ENCODE data around the gene KRTAP5-7.
"Not testable (repeated sequence)": the region's sequence is repeated elsewhere in the genome, so short reads cannot be mapped to it uniquely, and the experiment has no call there.

KRTAP5-7 gene

DNA sequence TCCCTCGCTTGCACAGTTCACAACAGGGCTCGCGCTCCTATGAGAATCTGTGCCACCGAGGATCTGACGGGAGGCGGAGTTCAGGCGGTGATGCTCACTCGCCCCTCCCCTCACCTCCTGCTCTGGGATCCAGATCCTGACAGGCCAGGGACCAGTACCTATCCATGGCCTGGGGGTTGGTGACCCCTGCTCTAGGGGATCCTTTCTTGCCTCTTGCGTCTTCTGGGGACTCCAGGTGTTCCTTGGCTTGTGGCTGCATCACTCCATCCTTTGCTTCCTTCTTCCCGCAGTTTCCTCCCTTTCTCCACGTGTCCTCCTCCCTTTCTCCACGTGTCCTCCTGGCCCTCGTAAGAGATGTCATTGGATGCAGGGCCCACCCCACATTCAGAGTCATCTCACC lies 30.6 kb upstream of the KRTAP5-7 start:
- DNase-seq, result no peak

DNA sequence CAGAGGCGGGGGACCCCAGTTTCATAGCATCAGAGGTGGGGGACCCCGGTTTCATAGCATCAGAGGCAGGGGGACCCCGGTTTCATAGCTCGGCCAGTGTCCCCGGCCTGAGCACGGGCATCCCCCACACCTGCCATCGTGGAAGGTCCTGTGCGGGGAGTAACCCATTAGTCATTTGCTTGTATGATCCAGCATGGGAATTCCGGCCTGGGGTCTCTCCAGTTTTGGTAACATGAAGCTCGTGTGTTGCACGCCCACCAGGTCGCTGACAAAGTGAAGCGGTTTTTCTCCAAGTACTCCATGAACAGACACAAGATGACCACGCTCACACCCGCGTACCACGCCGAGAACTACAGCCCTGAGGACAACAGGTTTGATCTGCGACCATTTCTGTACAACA lies 29.0 kb upstream of the KRTAP5-7 start:
- no peak for DNase-seq

DNA sequence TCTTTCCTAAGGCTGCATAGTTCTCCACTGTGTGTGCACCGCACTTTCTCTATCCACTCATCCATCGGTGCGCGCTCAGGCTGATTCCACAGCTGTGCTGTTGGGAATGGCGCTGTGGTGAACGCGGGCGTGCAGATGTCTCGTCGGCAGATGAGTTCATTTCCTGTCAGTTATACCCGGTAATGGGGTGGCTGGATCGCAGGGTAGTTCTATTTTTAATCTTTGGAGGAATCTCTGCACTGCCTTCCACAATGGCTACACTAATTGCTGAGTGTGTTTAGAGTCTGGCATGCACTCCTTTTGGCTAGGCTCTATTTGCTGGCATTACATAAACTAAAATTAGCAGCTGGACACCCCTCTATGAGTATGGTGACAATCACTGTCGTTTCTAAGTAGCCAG lies 27.9 kb upstream of the KRTAP5-7 start:
- no peak for DNase-seq

DNA sequence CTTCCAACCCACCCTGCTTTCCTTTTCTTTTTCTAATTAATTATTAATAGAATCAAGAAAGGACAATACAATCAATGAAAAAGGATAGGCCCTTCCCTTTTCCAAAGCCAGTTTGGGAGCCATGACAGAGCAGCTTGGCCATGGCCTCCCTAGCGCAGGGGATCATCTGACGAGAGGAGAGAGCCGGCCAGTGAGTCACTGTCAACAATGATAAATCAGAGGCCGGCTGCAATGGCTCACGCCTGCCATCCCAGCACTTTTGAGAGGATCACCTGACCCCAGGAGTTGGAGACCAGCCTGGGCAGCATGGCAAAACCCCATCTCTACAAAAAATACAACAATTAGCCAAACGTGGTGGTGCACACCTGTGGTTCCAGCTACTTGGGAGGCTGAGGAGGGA lies 27.5 kb upstream of the KRTAP5-7 start:
- peak; percentile 56 for DNase-seq

DNA sequence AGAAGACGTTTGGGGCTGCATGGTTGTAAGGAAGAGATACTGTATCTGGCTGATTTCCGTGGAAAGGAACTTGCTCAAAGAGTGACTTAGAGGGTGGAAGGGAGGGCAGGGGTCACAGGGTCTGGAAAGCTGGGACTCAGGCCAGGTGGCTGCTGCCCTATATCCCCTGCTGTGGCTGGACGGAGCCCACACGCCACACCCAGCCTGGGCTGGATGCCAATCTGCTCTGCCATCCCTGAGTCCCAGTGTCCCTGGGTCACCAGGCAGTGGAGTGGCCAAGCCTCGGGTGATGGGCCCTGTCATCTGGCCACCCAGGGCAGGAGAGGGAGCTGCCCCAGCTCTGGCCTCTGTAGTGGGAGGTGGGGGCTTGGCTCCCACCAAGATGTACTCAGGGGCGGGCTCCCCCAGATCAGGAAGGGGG lies 26.5 kb upstream of the KRTAP5-7 start:
- DNase-seq, result no peak

DNA sequence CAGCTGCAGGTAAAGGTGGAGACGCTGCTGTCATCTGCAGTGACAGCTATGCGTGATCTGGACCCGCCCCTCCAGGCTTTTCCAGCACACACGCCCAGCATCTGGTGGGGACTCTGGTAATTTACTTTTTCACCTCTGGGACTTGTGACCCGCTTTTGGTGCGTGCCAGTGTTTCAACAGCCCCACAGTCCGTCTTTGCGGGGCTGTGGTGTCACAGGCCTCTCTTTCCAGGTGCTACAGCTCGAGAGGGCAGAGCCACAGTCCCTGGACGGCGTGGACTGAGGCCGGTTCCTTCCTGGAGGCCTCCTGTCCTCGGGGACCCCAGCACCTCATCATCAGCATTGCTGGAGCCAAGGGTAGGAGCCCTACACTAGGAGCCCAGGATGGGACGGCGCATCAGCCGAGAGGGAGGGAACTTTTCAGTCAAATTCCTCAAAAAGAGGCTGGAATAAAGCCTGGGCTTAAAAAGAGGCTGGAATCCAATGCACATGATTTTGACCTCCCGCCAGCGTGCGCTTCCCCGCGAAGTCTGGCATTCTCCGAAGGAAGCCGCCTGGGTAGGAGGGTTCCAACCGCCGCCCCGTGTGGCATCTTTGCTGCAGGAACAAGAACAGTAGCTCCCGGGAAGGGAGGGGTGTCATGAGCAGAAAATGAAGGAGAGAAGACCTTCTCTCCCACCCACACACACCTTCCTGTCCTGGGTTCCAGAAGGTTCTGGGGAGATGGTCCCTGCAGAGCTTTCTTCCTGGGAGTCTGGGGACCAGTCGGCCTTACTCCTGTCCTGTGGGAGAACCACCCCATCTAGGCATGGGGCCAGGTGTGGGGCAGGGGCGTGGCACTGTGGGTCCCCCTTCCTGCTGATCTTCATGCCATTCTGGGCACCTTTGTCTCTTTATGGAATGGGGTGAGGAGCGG lies 25.7 kb upstream of the KRTAP5-7 start:
- DNase-seq, result no peak

DNA sequence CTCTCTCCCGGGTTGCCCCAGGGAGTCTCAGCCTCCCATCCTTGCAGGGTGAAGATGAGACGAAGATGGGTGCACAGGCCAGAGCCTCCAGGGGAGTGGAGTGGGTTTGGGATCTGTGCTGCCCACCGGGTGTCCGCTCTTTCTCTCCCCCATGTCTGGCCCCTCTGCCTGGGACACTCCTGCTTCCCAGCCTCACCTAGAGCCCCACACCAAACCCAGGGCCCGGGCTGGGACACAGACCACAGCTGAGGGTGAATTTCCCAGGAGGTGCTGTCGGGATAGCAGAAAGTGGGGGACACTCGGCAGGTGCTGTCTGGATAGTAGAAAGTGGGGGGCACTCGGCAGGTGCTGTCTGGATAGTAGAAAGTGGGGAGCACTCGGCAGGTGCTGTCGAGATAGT lies 25.0 kb upstream of the KRTAP5-7 start:
- no peak for DNase-seq

DNA sequence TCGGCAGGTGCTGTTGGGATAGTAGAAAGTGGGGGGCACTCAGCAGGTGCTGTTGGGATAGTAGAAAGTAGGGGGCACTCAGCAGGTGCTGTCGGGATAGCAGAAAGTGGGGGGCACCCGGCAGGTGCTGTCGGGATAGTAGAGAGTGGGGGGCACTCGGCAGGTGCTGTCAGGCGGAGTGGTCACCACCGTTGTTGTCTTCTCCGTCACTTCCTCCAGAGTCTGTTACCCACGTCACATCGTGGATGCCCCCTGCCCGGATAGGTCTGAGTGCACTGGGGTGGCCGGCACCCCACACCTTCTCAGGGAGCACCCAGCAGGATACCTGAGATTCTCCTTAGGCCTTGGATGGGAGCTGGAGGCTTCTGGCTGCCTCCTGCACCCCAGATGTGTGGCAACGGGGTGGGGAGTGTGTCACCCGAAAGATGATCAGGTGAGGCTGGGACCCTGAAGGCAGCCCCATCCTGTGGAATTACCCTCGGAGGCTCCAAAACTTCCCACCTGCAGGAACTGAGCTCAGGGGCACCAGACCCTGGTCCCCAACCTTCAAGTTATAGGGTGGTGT lies 24.1 kb upstream of the KRTAP5-7 start:
- no peak for DNase-seq

DNA sequence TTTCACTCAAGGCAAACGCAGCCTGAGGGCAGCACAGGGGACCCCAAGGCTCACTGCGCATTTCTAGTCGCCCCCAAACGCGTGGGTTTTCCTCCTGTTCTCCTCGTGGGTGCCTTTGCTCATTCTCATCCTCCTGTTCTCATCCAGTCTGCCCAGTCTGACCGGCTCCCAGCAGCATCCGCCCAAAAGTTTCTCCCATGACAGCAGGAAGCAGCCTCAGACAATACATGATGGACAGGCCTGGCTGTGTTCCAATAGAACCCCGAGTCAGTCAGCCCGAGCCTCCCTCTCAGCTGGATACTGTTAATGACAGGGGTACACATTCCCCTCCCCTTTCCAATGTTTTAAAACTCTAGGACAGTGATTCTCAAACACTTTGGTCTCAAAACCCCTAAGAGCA lies 22.5 kb upstream of the KRTAP5-7 start:
- no peak for DNase-seq

DNA sequence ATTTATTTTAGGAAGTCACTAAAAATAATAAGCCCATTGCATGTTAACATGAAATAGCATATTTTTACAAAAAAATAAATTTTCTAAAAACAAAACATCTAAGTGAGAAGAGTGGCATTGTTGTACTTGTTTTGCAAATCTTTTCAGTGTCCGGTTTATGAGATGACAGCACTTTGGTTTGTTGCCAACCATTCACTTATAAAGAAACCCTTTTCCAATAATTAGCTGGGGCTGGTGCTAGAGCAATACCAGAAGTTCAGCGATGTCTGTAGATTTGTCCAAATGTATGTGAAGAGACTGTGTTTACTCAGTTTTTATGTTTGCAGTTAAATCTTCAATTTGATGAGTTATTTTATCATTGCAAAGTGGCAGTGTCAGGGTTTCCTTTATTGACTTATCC lies 22.1 kb upstream of the KRTAP5-7 start:
- no peak for DNase-seq

DNA sequence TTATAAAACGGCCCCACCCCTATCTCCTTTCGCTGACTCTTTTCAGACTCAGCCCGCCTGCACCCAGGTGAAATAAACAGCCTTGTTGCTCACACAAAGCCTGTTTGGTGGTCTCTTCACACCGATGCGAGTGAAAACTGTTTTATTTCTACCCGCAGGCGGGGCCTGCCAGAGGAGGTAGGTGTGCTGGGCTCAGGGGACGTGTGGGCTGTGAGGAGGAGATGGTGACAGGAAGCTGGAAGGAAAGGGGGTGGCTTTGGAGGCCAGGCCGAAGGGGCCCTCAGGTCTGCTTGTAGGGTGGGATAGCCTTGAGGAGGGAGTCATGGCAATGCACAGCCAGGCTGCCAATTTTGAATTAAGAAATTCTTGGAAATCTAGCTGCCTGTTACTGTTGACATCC lies 21.3 kb upstream of the KRTAP5-7 start:
- DNase-seq, result no peak

DNA sequence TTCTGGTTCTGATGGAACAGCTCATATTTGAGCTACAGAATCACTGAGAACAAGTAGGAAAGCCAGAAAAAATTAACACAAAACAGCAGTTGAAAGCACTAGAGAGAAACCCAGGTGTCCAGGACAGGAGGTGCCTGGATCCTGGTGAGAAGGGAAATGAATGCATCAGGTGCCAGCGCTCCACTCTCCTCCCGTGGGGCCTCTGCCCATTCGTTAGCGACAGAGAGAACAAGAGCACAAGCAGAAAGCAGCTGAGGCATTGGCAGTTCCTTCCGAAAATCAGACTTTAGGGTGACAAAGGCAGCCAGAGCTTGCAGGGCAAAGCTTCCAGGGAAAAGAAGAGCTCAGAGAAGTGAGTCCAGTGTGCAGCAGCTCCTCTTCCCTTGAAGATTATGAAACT lies 20.0 kb upstream of the KRTAP5-7 start:
- DNase-seq, result no peak

DNA sequence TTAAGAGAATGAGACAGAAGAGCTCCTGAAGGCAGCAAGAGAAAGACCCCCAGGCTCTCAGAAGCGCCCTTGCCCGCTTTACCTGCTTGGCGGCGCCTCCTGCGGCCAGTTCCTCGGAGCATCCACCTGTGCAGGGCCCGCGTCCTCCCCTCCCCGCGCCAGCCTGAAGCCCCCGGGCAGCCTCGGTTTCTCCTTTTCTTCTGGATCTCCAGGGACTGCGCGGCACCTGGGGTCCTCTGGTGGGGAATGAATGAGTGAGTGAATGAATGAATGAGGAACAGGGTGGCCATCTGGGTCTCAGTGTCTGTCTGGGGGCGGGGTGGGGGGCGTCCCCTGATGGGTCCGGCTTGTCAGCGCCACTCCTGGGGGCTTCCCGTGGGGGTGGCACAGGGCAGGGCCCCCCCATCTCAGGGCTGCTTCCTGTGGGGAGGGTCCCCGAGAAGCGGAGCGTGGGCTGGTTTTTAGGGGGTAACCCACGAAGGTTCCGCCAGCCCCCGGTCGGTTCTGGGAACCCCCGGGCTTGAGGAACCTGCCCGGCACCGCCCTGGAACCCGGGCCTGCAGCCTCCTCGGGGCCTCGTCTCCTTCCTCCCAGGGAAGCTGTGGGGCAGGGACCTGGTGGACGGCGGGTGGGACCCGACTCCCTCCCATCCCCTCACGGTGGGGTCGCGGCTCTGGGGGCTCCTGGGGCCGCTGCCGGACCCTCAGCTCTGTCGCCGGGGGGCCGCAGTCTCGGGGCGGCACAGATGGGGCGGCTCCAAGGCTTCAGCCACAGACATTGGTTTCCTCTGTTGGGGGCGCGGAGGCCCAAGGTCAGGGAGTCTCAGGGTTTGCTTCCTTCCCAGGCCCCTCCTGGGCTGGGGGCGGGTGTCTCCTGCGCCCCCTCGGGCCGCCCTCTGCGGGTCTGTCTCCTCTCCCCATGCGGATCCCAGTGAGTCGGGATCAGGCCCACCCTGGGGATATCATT lies 8.3 kb upstream of the KRTAP5-7 start:
- DNase-seq, result no peak

DNA sequence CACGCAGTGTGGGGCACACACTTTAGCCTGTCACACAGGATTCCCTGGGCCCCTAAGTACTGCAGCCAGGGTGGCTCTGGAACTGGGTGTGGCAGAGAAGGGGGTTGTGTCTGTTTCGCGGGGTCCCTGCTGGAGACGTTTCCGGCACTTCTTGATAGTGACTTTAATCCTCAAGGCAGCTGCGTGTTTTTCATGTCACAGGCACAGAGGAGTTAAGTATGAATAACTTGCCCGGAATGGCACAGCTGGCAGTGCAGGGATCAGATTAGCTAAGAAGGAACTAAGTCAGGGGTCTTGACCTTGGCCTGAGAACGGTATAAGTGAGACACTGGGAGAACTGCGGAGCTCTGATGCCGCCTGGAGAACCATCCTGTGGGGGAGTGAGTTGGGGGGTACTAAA lies 7.5 kb upstream of the KRTAP5-7 start:
- no peak for DNase-seq

DNA sequence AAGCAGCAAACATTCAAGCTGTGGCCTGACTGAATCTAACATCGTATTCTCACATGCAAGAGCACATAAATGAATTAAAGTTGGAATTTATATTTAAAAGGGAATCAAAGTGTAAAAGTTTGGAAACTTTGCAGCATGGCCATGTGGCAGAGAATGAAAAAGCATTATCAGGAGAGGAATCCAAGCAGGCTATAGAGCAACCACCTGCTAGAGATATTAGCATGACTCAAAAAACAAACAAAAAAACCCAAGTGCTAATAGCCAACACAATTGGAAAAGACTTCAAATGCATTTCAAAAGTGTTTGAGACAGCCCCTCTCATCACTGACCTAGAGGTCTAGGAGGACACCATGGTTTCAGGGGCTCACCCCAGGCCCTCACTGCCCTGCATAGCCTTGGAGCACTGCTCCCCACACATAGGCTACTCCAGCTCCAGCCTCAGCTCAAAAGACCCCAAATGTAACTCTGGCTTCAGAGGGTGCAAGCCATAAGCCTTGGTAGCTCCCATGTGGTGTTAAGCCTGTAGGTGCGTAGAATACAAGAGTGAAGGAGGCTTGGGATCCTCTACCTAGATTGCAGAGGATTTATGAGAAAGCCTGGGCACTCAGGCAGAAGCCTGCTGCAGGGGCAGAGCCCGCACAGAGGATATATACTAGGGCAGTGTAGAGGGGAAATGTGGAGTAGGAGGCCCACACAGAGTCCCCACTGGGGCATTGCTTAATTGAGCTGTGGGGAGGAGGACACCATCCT lies 1.7 kb upstream of the KRTAP5-7 start:
- peak; percentile 87 for DNase-seq

DNA sequence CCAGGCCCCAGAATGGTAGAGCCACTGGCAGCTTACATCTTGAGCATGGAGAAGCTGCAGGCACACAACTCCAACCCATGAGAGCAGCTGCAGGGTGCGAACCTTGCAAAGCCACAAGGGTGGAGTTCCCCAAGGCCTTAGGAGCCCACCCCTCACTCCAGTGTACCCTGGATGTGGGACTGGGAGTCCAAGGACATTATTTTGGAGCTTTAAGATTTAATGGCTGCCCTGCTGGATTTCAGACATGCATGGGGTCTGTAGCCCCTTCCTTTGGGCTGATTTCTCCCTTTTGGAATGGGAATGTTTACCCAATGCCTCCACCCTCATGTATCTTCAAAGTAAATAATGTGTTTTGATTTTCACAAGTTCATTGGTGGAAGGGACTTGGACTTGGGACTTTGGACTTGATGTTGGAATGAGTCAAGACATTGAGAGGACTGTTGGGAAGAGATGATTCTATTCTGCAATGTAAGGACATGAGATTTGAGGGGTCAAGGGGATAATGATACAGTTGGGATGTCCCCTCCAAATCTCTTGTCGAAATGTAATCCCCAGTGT lies 1.1 kb upstream of the KRTAP5-7 start:
- DNase-seq, result peak; percentile 58

DNA sequence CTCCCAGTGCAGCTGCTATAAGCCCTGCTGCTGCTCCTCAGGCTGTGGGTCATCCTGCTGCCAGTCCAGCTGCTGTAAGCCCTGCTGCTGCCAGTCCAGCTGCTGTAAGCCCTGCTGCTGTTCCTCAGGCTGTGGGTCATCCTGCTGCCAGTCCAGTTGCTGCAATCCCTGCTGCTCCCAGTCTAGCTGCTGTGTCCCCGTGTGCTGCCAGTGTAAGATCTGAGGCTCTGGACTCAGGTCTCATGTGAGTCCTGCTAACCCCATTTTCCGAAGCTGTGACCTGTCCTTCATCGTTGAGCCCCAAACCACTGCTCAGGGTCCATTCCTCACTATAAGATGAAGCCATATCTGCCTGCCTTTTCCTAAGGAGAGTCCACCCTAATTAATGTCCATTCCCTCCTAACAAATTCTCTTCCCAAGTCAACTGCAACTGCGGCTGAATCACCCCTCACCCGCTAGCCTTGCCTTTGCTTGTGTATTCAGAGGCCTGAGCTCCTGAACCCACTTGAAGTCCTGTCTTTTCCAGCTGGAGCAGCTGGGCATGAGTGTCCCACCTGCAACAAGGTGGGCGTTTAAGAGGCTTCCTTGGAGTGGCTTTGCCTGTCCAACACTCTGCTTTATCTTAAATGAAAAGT lies 626 bp downstream of the KRTAP5-7 start:
- DNase-seq, result peak; percentile 72

DNA sequence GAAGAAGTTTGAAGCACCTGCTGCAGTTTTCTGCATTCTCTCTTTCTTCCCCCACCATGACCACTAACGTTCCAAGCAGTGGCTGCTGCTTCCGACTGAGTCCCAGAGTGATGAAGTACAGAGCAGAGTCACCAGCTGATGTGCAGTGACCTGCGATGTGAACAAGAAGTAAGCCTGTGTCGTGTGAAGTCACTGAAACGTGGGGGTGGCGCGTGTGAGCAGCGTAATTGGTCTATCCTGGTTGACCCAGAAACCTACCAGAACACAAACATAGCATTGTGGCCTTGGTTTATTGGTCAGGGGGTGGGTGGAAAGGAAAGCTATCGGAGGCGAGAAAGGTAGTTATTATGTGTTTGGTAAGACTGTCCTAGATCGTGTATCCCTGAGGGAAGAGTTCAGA lies 3.5 kb downstream of the KRTAP5-7 start:
- DNase-seq, result no peak

DNA sequence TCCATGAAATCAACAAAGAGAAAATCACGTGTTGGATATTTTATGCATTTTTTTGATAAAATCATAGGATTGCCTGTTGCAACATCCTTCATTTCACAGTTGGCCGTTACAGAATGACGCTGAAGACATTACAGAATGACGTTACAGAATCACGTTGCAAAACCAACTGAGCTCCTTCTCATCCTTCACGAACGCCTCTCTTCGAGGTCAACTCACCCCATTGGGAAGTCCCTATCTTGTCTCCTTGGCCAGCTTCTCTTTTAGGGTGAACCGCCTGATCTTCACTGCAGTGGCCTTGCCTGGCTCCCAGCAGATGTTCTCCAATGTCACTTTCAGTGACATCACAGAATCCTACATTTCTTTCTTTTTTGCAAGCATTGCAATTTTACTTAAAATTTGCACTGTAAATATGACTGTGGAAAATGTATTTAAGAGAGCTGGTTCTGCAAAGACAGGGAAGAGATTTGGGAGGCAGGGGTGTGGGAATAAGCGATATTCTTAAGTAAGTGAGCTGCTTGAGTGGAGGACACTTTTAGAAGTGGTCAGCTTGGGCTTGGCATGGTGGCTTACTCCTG lies 5.1 kb downstream of the KRTAP5-7 start:
- no peak for DNase-seq

DNA sequence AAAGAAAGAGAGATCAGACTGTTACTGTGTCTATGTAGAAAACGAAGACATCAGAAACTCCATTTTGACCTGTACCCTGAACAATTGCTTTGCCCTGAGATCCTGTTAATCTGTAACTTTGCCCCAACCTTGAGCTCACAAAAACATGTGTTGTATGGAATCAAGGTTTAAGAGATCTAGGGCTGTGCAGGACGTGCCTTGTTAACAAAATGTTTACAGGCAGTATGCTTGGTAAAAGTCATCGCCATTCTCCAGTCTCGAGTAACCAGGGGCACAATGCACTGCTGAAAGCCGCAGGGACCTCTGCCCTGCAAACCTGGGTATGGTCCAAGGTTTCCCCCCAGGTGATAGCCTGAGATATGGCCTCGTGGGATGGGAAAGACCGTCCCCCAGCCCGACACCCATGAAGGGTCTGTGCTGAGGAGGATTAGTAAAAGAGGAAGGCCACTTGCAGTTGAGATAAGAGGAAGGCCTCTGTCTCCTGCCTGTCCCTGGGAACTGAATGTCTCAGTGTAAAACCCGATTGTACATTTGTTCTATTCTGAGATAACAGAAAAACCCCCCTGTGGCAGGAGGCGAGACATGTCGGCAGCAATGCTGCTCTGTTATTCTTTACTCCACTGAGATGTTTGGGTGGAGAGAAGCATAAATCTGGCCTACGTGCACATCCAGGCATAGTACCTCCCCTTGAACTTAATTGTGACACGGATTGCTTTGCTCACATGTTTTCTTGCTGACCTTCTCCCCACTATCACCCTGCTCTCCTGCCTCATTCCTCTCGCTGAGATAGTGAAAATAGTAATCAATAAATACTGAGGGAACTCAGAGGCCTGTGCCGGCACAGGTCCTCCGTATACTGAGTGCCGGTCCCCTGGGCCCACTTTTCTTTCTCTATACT lies 7.9 kb downstream of the KRTAP5-7 start:
- DNase-seq, result not testable (repeated sequence)
